ENCODE measurements around the gene SUSD6.

SUSD6 gene, protein sequence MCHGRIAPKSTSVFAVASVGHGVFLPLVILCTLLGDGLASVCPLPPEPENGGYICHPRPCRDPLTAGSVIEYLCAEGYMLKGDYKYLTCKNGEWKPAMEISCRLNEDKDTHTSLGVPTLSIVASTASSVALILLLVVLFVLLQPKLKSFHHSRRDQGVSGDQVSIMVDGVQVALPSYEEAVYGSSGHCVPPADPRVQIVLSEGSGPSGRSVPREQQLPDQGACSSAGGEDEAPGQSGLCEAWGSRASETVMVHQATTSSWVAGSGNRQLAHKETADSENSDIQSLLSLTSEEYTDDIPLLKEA

DNA sequence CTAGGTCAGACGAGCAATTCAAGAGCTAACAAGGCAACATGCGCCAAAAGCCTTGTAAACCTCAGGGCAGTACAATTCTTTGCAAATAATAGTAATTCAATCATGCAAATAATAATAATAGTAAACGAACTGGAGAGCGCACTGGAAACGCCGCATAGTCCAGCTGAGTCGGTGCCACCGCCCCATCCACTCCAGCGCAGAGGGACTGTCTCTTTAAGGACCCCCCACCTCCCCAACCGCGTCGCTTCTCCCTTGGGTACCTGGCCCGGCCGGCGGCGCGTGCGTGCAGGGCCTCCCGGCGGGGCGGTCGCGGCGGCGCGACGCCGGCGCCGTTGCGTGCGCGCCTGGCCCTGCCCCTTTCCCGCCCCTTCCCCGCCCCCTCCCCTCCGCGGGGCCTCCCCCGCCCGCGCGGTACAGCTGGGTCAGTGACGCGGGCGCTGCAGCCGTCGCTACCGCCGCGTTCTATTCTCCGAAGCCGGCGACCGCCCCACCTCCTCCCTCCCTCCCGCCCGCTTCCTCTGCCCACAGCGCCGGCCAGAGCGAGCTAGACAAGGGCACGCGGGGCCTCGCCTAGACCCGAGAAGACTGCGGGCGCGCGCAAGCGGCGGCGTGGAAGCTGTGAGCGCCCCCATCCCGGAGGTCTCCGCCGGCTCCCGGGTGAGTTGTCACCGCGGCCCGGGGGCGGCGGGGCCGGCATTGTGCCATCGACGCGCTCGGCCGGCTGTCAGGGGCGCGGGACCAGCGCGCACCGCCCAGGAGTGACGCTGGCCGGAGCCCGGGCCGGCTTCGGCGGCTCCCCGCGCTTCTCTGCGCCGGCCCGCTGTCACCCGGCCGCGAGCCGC is at the start of gene SUSD6:
Gene SUSD6, plus strand, starts transcription at position 425 of the 842 bp plus-strand sequence. CDS start 46,997 bp downstream, outside the sequence.
- TF ChIP-seq, protein P1, sequence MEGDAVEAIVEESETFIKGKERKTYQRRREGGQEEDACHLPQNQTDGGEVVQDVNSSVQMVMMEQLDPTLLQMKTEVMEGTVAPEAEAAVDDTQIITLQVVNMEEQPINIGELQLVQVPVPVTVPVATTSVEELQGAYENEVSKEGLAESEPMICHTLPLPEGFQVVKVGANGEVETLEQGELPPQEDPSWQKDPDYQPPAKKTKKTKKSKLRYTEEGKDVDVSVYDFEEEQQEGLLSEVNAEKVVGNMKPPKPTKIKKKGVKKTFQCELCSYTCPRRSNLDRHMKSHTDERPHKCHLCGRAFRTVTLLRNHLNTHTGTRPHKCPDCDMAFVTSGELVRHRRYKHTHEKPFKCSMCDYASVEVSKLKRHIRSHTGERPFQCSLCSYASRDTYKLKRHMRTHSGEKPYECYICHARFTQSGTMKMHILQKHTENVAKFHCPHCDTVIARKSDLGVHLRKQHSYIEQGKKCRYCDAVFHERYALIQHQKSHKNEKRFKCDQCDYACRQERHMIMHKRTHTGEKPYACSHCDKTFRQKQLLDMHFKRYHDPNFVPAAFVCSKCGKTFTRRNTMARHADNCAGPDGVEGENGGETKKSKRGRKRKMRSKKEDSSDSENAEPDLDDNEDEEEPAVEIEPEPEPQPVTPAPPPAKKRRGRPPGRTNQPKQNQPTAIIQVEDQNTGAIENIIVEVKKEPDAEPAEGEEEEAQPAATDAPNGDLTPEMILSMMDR (conservative IDR thresholded peaks at IDR 0.05): no peak
- peak within 1 kb of the TSS; percentile 83 for H3K27ac ChIP-seq

DNA sequence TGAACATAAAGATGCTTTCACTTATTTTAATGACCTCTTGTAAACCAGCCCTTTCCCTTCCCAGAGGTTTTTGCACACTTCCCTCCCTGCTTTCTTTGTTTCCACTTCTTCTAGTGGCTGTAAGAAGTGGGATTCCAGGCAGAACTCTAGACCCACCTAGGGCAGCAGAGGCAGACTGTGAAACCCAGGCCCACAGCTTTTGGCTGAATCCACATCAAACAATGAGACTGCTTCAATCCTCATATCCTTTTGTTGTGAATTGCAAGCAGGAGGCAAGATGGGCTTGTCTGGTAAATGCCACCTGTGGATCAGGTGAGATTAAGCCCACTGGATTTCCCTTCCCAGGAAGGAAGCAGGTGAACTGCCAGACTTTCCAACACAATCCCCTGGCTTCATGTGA is 49.5 kb upstream of the SUSD6 start:
- TF ChIP-seq, protein P1 (conservative IDR thresholded peaks at IDR 0.05): no peak
- H3K27ac ChIP-seq: no peak overlapping the region

DNA sequence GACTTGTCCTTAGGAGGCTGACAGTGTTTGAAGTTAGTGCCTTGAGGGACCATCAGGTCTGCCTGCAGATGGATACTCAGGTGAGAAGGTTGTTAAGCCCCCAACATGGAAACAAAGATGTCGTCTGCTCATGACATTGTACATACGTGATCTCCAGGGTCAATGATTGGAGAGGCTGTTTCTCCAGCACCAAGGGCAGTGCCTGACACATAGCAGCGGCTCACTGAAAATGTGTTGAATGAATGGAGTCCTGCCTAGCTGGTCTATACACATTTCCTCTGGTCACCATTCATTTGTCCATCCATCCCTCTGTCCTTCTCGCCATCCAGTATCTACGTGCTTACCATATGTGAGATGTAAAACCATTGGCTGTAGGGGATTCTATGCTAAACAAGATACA is 43.8 kb upstream of the SUSD6 start:
- TF ChIP-seq, protein P1 (conservative IDR thresholded peaks at IDR 0.05): no peak

DNA sequence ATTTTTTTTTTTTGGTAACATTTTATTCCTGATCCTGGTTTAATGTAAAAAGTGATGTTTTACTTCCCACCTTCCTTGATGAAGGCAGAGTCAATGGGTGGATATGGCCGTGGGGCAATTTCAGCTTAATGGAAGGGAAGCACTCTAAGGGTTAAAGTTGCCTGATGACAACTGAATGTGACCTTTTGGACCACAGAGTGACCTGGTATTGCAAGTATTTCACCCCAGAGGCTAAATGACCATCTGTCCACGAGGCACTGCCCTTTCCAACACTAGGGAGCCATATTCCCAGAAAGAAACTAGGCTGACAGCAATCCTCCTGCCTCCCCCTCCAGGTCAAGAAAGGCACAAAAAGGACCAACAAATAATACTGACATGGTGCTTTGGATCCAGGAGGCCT is 41.5 kb upstream of the SUSD6 start:
- H3K27ac ChIP-seq: no peak overlapping the region
- TF ChIP-seq, protein P1 (conservative IDR thresholded peaks at IDR 0.05): no peak

More for the DNA sequence above, 43.8 kb upstream of the SUSD6 start:
- no peak overlapping the region for H3K27ac ChIP-seq

DNA sequence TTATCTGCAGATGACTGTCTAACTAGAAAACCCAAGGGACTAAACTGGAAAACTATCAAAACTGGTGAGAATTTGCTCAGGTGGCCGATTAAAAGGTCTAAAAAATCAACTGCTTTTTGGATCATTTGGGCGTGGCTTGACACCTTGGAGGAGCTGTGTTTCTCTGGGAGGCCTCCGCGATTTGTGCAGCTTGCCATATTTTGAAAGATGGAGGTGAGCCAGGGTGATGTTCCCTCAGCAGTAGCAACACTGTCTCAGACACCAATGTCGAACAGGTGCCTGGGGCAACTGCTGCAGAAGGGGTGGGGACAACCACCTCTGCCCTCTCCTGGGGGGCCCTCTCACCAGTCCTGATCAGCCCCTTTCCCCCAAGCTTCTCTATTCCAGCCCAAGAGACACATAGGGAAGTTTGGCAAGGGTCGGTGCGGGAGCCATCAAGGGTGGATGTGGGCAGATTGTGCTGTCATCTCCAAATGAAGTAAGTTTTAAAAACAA is 40.5 kb upstream of the SUSD6 start:
- H3K27ac ChIP-seq: no peak overlapping the region
- TF ChIP-seq, protein P1 (conservative IDR thresholded peaks at IDR 0.05): no peak

DNA sequence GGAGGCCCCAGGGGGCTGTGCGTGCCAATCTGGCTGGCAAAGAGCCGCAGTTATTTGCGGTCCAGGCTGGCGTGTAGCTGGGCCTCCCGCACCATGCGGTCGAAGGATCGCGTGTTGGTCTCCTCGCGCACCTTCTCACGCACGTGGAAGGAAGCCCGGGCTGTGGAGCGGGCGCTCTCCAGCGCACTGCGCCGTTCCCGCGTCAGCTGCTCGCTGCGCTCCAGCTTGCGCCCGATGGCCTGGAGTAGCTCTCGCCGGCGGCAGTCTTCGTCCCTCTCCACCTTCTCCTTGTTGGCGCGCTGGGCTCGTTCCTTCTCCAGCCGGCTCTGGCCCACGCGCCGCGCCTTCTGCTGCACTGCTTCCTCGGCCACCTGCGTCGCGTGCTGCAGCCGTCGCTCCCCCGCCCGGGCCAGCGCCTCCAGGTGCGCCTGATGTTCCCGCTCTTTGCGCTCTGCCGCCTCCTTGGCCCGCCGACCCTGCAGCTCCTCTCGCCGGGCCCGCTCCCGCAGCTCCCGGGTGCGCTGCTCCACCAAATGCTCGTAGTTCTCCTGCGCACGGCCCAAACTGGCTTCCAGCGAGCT is 39.9 kb upstream of the SUSD6 start:
- H3K27ac ChIP-seq: peak overlapping the region; percentile 69

More for the DNA sequence above, 39.9 kb upstream of the SUSD6 start:
- TF ChIP-seq, protein P1 (conservative IDR thresholded peaks at IDR 0.05): no peak

Data from VCaP (cell line).